Spleen (tissue), 7 donors: ENCODE results near the gene HSF4.

Experiments
- POLR2A ChIP-seq, 3 donors: fragments of 450-650 bp; IDR thresholded peaks; one replicate each; pipeline ENCODE4 v1.5.1; 2017; ENCODE audit warnings: antibody characterized with exemption in 3 of 3, mild to moderate bottlenecking in 1 of 3
- POLR2AphosphoS5 ChIP-seq, 3 donors: sonication (generic); formaldehyde crosslinking; IDR thresholded peaks; one replicate each; pipeline ENCODE4 v1.5.1; 2017; ENCODE audit warnings: antibody characterized with exemption in 3 of 3
- TF ChIP-seq, protein P1 (sequence below), 11 experiments: fragments of 200-600 bp in 7 of 11; fragments of 450-650 bp in 4 of 11; sonication (generic) in 4 of 11; IDR thresholded peaks in 8 of 11; conservative IDR thresholded peaks in 3 of 11; 1 replicate in 7 of 11; 2 replicates in 4 of 11; pipeline versions ENCODE4 v1.4.0 to v1.8.0; 2016 to 2021; ENCODE audit warnings: antibody characterized with exemption in 11 of 11, inconsistent platforms in 4 of 11, mild to moderate bottlenecking in 1 of 11
- donor health status: DM: no; HTN: no; CAD: no; lungs with moderate emphysema.
- donor health status: DM: no; HTN: no; CAD: no.
- donor health status: DM: no; HTN: no; CAD: no.

DNA sequence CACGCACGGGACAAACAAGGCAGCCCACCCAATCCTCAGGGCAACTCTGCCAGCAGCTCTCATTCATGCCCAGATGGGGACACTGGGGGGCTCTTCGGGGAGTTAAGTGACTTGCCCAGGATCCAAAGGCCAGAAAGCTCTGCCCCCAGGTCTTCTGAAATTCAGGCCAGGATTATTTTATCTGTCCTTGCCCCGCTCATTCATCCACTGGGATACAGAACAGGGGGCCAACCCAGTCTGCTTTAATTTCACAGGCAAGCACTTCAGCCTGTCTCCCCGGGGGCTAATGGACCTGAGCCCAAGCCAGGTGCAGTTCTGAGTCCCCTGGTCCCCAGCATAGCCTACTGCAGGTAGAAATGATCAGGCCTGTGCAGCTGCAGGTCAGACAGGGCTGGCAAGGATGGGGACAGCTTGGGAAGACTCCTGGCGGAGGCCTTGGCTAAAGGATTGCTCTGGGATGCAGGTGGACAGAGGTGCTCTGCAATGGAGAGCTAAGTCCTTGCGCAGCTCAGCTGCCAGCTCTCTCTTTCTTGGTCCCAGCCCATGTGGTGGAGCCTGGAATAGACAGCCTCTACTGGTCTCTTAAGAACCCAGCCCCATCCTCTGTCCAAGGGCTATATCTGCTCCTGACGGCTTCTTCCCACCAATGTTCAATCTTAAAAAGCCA lies 13.0 kb upstream of the HSF4 start:
- TF ChIP-seq POLR2A (IDR thresholded peaks at IDR 0.05) (no peak), POLR2AphosphoS5 (IDR thresholded peaks at IDR 0.05) (no peak)
- TF ChIP-seq, protein P1, sequence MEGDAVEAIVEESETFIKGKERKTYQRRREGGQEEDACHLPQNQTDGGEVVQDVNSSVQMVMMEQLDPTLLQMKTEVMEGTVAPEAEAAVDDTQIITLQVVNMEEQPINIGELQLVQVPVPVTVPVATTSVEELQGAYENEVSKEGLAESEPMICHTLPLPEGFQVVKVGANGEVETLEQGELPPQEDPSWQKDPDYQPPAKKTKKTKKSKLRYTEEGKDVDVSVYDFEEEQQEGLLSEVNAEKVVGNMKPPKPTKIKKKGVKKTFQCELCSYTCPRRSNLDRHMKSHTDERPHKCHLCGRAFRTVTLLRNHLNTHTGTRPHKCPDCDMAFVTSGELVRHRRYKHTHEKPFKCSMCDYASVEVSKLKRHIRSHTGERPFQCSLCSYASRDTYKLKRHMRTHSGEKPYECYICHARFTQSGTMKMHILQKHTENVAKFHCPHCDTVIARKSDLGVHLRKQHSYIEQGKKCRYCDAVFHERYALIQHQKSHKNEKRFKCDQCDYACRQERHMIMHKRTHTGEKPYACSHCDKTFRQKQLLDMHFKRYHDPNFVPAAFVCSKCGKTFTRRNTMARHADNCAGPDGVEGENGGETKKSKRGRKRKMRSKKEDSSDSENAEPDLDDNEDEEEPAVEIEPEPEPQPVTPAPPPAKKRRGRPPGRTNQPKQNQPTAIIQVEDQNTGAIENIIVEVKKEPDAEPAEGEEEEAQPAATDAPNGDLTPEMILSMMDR (IDR thresholded peaks at IDR 0.05 in 8 of 11, conservative IDR thresholded peaks at IDR 0.05 in 3 of 11) = no peak
